GM12891 (cell line): ENCODE measurements around the gene ZNF618.

Experiments
- DNase-seq: peaks from one replicate; pipeline ENCODE4 v3.0.0; 2011; ENCODE audit warnings: low spot score; ENCODE audit not compliant: insufficient read length
- FAIRE-seq: peaks from 2 replicates; lab custom pipeline; 2011; peaks lifted over from hg19 to GRCh38; lab: Jason Lieb, UNC
- PAX5 ChIP-seq: IDR thresholded peaks from 2 replicates; pipeline ENCODE4 v1.6.1; 2011; ENCODE audit warnings: low read length, moderate library complexity, mild to moderate bottlenecking; ENCODE audit not compliant: insufficient read depth, severe bottlenecking
- POLR2A ChIP-seq: IDR thresholded peaks from 2 replicates; pipeline ENCODE4 v1.6.1; 2011; ENCODE audit warnings: low read depth, low read length, control low read depth
- POLR2AphosphoS5 ChIP-seq: IDR thresholded peaks from 2 replicates; pipeline ENCODE4 v1.6.1; 2011; ENCODE audit warnings: low read depth, low read length, control low read depth
- POU2F2 ChIP-seq: IDR thresholded peaks from 2 replicates; pipeline ENCODE4 v1.6.1; 2011; ENCODE audit warnings: low read depth, mild to moderate bottlenecking, control low read depth, low read length, moderate library complexity
- SPI1 ChIP-seq: IDR thresholded peaks from 2 replicates; pipeline ENCODE4 v1.6.1; 2011; ENCODE audit warnings: low read depth, low read length, control low read depth
- TAF1 ChIP-seq: IDR thresholded peaks from 2 replicates; pipeline ENCODE4 v1.6.1; 2011; ENCODE audit warnings: low read depth, low read length, control low read depth

ZNF618 gene

GRCh38 chr9:114012126-114012525 lies 136.0 kb downstream of the ZNF618 start:
- DNase-seq (no peak), FAIRE-seq (no peak)
- no peak for TF ChIP-seq SPI1
- TF ChIP-seq PAX5, result no peak
- TF ChIP-seq POLR2AphosphoS5, result no peak
- TF ChIP-seq TAF1, result no peak
- TF ChIP-seq POU2F2, result no peak
- no peak for TF ChIP-seq POLR2A

DNA sequence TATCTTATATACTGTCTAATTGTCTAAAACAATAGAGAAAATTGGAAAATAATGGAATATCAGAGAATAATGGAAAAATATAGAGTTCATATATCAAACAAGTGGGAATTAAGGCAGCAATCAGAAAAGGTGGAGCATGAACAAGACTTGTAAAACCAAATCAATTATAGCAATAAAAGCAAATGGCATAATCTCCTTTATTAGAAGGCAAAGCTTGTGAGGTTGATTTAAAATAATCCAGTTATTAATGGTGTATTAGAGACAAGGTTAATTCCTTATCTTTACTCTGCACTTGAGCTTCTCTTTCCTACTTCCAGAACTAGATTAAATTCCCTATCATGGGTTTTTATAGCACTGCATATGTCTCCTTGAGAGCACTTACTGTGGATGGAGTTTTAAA lies 137.9 kb downstream of the ZNF618 start:
- DNase-seq (no peak), FAIRE-seq (no peak)
- no peak for TF ChIP-seq PAX5
- TF ChIP-seq POLR2A, result no peak
- TF ChIP-seq POLR2AphosphoS5, result no peak
- no peak for TF ChIP-seq POU2F2
- TF ChIP-seq TAF1, result no peak
- TF ChIP-seq SPI1, result no peak

DNA sequence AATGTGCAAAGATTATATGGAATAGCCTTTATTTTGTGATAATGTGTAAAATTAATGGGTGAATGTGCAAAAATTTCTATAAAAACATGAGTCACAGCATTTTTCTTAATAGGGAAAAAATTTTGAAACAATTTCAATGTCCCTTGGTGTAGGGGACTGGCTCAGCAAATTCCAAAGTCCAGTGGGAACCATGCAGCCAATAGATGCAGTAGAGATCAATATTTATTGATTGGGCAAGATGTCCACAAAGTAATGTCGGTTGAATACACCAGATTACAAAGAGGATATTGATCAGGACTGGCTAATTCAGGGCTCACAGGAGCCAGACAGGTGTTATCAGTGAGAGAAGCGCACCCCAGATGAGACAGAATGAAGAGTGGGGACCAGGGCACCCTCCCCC lies 139.5 kb downstream of the ZNF618 start:
- no peak for TF ChIP-seq SPI1
- TF ChIP-seq POLR2AphosphoS5, result no peak
- no peak for TF ChIP-seq POLR2A
- no peak for TF ChIP-seq PAX5
- no peak for TF ChIP-seq POU2F2
- no peak for TF ChIP-seq TAF1
- no peak for DNase-seq
- no peak for FAIRE-seq

DNA sequence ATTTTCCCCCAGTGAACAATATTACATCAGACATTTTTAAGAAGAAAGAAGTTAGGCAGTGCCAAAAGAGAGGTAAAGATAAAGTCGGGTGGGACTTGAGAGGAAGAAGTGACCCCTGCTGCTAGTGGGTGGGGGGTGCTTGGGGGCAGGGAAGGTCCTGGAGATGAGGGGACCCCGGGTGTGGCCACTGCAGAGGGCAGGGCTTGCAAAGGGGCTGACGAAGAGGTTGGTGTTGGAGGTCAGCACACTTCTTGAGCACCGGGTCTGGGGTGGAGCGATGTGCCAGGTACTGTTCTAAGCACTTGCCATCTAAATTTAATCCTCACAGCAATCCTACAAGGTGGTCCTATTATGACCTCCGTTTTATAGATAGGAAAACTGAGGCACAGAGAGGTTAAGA lies 140.0 kb downstream of the ZNF618 start:
- no peak for FAIRE-seq
- TF ChIP-seq POLR2A (no peak), TAF1 (no peak), SPI1 (no peak), PAX5 (no peak), POLR2AphosphoS5 (no peak), POU2F2 (no peak)
- DNase-seq, result no peak

- DNase-seq (no peak), FAIRE-seq (no peak)
- no peak for TF ChIP-seq POLR2A
- TF ChIP-seq TAF1, result no peak
- TF ChIP-seq POU2F2, result no peak
Observed at GRCh38 chr9:114016629-114017423, 140.7 kb downstream of the ZNF618 start.

GRCh38 chr9:114017741-114018715 lies 141.9 kb downstream of the ZNF618 start:
- FAIRE-seq (no peak), DNase-seq (no peak)
- TF ChIP-seq PAX5 (no peak), POU2F2 (no peak), POLR2AphosphoS5 (no peak), POLR2A (no peak), SPI1 (no peak), TAF1 (no peak)

DNA sequence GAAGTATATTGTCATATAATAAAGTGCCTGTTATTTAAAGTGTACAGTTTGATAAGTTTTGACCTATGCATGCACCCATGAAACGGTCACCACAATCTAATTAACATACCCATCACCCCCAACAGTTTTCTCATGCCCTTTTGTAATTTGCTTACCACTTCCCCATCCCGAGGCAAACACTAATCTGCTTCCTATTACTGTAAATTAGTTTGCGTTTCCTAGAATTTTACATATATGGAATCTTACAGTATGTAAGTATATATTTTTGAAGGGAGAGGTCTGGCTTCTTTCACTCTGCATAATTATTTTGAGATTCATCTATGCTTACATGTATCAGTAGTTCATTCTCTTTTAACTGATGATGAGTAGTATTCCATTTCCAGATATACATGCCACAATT lies 145.5 kb downstream of the ZNF618 start:
- DNase-seq (no peak), FAIRE-seq (no peak)
- TF ChIP-seq POLR2AphosphoS5, result no peak
- TF ChIP-seq POU2F2, result no peak
- no peak for TF ChIP-seq PAX5
- no peak for TF ChIP-seq TAF1
- no peak for TF ChIP-seq SPI1
- TF ChIP-seq POLR2A, result no peak

- no peak for TF ChIP-seq TAF1
- TF ChIP-seq PAX5, result no peak
- TF ChIP-seq POU2F2, result no peak
- no peak for TF ChIP-seq POLR2AphosphoS5
- no peak for TF ChIP-seq SPI1
- no peak for TF ChIP-seq POLR2A
- no peak for DNase-seq
- no peak for FAIRE-seq
Observed at GRCh38 chr9:114023961-114024360, 147.9 kb downstream of the ZNF618 start.
